SHP77 treated with DMSO at 0.1 percent for 48 hours (cell line): ENCODE results near the gene PGAM2.

Experiments used
- DNase-seq: peaks from one replicate; lab custom pipeline; 2025; lab: John Stamatoyannopoulos, UW

PGAM2 gene

DNA sequence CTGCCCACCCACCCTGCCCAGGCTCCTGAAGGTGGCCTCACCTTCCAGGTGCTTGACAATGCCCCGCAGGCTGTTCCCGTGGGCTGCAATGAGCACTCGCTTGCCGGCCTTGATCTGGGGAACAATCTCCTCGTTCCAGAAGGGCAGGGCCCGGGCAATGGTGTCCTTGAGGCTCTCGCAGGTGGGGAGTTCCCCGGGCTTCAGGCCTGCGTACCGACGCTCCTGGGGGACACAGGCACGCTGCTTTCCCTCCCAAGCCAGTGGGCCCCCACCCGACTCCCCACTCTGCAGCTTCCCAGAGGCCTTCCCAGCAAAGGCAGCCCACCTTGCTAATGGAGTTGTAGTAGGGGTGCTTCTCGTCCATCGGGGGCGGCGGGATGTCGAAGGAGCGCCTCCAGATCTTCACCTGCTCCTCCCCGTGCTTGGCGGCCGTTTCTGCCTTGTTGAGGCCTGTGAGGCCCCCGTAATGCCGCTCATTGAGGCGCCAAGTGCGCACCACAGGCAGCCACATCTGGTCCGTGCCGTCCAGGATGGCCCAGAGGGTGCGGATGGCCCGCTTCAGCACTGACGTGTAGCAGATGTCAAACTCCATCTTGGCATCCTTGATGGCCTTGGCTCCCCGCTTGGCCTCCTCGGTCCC lies 456 bp downstream of the PGAM2 start:
- no peak for DNase-seq

DNA sequence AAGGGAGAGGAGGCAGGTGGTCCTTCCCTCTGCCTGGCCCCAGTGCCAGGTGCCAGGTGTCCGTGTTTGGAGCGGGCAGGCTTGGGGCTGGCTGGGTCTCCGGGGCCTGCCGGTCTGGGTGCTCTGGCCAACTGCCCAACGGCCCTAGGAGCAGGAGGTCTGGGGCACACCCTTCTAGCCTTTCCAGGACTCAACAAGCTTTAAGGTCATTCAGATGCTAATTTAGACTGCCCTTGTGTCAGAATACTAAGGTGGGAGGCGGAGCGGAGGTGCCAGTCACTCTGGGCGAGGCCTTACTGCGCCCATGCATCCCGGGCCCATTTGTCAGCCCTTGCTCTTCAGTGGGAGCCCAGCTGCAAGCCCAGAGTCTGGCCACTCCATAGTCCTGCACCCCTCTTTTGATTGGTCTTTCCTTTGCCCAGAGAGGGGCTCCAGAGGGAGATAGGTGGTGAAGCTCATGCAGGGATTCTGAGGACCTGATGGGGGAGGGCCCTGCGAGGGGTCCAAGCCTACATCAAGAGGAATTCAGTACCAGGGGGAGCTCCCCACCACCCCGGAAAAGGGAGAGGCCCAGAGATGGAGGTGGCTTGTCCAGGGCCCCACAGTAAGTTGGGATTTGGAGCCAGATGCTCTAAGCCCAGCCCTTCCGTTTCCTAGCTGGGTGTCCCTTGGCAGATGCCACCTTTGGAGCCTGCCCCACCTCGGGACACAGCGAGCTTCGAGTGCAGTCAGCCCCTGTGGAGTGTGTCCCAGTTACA lies 1.3 kb downstream of the PGAM2 start:
- no peak for DNase-seq

DNA sequence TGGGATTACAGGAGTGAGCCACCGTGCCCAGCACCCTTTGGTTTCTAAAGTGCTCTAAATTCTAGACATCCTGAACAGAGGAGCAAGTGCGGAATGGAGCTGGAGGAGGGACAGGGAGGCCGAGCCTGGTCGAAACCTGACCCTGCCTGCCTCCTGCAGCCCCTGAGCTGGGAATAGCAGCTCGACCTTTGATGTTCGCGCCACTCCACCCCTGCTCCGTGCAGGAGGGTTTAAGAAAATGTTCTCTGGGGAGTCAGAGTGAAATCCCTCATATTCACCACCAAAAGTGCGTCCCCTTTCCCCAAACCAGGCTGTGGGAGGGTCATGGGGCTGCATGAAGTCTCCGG lies 1.8 kb downstream of the PGAM2 start:
- no peak for DNase-seq

DNA sequence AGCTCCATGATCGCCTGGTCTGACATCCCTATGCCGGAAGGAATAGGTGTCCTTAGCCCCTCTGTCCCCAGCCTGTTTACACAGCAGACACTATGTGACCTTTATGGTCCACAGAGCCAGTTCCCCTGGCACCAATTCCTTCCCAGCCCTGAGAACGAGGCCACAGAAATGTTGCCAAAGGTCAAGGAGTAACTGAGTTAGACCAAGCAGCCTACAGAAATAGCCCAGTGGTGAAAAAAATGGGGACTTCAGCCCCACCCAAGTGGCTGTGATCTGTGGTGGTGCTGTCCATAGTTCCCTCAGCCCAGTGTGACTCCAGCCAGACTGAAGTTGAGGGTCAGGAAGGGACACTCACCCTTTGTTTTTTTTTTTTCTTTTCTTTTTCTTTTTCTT lies 2.5 kb downstream of the PGAM2 start:
- DNase-seq, result no peak

DNA sequence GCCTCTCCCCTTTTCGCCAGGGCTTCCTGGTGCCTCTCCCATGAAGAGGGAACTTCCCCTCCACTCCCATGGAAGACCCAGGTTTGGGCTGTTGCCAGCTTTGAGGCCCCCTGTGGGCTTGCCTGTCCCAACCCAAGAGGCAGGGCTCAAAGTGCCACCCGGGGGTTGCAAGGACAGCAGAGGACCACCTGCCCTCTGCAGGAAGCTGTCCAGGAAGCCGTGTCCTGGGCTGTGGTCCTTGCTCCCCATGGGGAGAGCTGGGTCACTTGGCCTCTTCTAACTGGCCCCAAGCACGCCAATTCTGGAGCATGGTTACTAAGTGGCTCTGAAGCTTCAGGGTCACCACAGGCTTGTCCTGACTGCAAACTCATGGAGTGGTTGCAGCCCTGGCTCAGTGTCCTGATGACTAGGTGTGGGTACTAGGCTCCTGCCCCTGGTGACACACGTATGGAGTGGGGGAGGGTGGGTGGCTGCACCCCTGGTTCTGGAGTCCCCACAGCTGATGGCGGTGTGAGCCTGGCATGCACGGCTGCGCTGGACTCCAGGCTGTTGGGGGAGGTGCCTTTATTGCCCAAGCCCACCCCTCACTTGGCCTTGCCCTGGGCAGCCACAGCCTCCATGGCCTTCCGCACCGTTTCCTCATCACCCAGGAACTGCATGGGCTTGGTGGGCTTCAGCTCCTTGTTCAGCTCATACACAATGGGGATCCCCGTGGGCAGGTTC lies 3.0 kb downstream of the PGAM2 start:
- DNase-seq, result no peak

DNA sequence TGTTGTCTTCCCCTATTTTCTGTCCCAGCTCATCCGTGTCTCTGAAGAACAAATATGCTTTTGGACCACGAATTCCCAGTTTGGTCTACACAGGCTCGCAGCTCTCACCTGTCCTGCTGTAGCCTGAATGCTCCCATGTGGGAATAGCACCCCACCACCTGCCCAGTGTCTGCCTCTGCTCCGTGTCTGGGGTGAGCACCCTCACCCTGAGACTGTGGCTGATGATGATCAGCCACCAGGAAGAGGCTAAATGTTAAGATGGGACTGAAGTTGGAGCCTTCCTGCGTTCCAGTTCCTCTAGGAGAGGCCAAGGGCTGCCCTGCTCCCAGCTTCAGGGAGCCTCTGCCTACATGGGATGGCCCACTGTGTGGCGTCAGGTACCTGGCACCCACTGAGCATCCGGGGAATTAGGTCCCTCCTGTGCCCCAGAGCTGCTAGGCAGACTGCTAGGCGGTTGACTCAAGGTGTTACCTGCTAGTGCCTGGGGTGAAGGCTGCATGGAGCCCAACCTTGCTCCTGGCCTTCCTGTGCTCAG lies 3.7 kb downstream of the PGAM2 start:
- no peak for DNase-seq

DNA sequence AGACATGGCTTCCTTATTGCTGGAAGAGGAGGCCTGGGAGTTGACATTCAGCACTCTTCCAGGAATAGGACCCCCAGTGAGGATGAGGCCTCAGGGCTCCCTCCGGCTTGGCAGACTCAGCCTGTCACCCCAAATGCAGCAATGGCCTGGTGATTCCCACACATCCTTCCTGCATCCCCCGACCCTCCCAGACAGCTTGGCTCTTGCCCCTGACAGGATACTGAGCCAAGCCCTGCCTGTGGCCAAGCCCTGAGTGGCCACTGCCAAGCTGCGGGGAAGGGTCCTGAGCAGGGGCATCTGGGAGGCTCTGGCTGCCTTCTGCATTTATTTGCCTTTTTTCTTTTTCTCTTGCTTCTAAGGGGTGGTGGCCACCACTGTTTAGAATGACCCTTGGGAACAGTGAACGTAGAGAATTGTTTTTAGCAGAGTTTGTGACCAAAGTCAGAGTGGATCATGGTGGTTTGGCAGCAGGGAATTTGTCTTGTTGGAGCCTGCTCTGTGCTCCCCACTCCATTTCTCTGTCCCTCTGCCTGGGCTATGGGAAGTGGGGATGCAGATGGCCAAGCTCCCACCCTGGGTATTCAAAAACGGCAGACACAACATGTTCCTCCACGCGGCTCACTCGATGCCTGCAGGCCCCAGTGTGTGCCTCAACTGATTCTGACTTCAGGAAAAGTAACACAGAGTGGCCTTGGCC lies 4.3 kb downstream of the PGAM2 start:
- DNase-seq, result no peak

DNA sequence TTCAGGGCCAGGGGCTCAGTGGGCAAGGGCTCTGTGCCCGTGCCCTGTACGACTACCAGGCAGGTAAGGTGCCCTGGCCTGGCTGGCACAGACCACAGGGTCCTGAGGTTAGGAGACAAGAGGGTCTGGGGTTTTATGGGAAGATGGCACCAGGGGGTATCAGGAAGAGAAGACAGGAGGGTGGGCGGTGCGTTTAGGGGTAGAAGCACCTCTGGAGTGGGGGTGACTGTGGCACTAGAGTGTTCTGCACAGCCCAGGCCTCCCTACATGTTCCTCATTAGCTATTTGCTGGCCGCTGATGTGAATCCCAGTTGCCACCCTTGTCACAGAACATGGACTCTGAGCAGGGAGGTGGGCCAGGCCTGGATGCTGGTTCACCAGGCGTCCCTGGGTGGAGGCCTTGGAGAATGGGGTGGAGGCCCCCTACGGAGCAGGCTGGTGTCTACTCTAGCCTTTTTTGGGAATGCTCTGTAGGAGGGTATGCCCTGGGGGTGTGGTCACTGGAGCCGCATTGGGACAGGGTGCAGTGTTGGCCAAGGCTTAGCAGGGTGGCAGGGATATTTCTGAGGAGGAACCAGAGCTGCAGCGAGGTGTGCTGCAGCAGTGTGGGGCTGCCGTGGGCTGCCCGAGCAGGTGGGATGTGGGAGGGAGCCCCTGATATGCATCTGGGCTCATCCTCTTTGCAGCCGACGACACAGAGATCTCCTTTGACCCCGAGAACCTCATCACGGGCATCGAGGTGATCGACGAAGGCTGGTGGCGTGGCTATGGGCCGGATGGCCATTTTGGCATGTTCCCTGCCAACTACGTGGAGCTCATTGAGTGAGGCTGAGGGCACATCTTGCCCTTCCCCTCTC lies 5.0 kb downstream of the PGAM2 start:
- DNase-seq, result no peak

DNA sequence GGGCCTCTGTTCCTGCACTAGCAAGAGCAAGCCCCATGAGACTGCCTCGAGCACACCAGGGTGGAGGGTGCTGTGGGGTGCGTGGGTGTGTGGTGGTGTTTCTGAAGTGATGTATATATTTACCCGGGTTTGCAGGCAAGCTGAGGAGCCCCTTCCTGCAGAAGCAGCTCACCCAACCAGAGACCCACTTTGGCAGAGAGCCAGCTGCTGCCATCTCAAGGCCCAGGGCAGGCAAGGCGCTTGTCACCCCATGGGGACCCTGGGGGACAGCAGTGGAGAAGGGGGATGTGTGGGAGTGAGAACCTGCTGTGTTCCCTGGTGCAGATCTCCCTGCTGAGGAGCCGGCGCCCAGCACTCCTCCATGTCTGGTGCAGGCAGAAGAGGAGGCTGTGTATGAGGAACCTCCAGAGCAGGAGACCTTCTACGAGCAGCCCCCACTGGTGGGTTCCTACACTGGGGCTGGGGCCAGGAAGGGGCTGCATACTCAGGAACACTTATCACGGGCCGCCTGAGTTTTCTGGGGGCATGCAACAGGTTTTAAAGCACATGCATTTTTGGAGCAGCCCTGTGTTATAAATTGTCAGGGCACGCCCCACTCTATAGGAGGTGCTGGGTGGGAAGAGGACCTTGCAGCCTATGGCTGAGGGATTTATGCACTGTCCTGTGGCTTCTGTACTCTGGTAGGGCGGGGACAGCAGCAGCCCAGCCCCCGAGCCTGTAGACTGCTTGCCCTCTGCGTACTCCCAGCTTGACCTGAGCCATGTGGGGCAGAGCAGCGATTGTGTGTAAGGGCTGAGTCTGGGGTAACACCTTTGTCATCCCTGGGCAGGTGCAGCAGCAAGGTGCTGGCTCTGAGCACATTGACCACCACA lies 5.9 kb downstream of the PGAM2 start:
- DNase-seq, result no peak

DNA sequence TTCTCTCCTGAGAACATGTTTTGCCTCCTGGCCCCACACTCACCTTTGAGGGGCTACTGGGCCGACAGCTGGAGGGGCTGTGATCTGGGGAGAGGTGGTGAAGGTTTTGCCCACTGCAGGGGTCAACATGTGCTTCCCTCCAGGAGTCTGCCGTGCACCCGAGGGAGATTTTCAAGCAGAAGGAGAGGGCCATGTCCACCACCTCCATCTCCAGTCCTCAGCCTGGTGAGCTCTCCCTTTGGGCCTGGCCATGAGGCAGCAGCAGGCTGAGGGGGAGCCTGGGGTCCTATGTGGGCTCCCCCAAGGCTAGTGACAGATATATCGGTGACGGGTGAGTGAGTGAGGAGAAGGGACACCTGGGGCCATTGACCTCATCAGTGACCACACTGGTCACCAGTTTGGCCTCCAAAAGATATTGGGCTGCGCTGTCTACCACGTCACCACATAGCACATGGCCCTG lies 6.6 kb downstream of the PGAM2 start:
- DNase-seq, result no peak

DNA sequence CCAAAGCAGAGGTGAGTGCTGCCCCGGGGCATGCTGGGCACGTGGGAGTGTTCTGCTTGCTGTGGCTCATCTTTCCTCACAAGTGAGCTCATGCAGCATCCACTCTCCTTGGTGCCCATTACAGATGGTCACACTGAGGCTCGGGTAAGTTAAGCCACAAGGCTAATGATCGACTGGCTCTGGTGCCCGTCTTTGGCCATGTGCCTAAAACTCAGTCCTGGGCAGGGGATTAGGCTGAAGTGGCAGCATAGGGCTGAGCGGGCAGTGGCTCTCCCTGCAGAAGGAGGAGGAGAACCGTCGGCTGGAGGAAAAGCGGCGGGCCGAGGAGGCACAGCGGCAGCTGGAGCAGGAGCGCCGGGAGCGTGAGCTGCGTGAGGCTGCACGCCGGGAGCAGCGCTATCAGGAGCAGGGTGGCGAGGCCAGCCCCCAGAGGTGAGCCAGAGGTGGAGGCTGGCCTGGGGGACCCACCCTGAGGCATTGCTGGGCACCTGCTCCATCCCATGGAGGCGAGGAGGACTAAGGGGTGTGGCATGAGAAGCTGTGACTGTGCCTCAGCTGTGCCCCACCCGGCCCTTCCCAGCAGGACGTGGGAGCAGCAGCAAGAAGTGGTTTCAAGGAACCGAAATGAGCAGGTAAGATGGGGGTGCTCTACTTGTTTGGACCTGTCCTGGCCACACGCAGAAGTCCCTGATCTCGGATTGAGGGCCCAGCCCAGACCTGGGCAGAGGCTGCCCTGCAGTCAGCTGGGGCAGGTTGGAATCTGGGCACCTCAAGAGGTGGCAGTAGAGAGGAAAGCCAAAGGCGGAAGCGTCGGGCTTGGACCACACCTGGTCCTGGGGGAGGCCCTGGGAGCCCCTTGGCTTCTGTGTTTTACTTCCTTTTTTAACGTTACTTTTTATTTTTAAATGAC lies 7.3 kb downstream of the PGAM2 start:
- no peak for DNase-seq

DNA sequence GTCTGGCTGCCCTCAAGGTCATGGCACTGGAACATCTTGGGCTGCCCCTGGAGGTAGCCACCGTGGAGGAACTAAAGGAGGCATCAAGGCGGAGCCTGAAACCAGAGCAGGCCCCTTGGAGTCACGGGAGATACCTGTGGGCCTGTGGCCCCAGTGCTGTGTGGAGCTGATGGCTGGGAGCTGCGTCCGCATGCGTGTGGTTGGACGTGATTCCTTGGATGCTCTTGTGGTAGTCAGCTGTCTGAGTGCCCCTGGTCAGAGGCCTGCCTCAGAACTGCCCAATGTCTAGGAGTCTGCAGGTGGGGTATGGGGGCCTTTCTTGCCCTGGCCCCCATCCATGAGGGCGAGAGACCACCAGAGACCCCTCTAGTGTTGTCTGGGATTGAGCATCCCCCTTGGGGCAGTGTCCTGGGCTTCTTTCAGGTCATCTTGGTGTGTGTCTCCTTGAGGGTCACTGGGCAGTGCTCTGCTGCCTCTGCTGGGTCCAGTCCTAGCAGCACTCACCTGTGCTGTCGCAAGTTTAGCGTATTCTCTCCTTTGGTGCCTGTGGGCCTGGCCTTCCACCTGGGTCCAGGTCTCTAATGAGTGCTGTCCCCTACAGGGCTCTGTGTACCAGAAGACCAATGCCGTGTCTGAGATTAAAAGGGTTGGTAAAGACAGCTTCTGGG lies 8.1 kb downstream of the PGAM2 start:
- no peak for DNase-seq

DNA sequence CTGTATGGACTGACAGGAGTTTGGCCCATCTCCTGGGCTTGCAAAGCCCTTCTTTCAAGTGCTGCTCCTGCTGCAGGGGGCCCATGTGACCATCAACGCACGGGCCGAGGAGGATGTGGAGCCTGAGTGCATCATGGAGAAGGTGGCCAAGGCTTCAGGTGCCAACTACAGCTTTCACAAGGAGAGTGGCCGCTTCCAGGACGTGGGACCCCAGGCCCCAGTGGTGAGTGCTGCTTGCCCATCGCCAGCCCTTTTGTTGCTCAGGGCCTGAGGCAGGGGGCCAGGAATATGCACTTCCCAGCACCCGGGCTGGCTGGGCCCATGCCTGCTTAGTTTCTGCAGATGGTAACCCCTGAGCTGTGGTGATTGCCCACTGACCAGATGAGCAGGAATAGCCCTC lies 8.7 kb downstream of the PGAM2 start:
- no peak for DNase-seq

DNA sequence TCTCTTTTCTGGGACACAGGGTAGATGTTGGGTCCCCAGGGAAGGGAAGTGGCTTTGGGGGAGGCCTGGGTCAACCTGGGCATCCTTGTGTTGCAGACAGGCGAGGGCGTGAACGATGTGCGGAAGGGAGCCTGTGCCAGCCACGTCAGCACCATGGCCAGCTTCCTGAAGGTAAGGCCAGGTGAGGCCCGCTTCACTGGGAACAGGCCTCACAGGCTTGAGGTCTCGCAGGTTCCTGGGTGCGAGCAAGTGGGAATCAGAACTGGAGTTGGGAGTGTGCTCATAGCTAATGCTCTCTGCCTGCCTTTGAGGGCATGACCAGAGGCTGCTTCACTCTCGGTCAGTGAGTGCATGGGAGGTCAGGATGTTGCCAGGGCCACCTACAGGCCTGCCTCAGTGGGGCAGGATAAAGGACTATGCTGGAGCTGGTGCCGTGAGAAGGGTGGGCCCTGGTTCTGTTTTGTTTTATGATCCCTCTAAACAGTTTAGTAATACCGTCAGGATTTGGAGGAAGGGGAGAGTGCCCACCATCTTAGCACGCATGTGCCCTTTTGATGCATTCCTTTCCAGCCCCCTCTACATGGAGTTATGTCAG lies 12.5 kb downstream of the PGAM2 start:
- no peak for DNase-seq

DNA sequence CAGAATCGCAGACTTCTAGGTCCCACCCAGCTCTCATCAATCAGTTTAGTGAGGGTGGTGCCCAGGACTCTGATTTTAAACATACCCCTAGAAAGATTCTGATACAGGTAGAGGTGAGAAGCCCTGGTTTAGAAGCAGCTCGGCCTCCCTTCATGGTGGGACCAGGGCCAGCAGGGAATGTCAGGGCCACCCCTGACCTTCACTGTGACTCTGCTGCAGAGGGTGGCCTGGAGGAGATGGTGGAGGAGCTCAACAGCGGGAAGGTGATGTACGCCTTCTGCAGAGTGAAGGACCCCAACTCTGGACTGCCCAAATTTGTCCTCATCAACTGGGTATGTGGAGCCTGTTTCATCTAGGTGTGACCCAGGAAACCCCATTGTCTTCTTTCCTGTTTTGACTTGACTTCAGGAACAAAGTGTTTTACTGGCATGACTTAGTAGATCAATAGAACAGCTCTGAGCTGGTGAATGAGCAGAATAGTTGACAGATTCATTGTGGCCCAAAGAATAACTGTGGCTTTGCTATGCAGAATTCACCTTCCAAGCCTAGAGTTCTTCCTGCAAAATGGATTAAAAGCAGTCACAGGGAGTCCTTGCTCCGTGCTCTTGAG lies 13.7 kb downstream of the PGAM2 start:
- no peak for DNase-seq

DNA sequence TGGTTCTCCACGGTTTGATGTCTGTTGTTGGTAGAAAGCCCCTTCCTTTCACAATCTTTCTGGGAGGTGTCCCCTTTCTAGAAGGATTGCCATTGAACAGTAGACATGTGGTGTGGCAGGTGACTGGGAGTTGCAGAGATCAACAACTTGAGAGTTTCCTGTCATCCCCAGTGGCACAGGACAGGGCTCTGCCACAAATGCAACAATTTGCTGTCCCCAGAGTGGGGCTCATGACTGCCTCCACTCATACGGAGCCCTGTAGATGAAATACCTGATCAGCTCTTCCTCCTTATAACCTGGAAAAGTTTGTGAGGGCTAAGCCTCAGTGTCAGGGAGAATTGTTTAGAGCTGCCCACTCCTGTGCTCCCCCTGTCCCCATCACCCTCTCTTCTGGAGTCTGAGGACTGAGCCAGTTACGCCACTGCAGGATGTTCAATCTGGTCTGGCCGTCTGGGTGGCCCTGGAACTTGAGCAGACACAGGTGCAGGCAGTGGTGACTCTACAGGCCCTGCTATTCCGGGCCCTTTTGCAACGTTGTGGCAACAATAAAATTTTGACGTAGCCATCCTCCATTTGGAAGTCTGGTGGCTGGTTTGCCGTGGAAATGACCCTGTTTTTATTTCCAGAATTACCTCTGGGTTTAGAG lies 14.3 kb downstream of the PGAM2 start:
- DNase-seq, result no peak

DNA sequence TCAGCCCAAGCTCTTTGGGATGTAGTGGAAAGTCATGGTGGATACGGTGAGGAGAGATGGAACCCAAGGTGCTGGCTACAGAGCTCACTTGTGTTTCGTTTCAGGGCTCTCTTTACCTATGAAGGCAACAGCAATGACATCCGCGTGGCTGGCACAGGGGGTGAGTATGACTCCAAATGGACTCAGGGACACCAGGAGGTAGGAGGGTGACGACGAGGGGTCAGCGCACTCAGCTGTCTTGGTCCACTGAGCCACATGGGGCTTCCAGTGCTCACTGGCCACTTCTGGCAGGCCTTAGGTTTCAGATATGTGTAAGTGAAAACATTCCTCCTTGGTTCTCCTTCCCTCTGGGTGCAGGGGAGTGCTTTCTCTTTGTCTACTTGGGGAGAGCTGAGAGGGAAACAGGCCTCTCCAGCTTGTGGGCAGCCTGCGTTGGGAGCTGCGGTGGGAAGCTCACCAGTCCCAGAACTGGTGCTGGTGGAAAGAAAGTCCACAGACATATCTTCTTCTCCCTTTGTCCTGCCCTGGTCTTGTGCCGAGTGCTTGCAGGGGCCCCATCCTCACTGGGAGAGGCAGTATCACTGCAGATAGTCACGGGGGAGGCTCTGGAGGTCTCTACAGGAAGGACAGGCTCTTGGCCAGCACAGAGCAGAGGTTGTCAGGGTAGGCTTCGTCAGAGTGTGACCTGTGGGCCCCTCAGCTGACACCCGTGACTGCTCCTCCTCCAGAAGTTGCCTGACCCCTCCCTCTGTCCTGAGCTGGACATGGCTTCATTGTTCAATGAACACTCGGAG lies 15.0 kb downstream of the PGAM2 start:
- no peak for DNase-seq
